K562 (cell line): ENCODE data around the gene GABRB1. TPM values are rescaled to one million over a fixed set of nuclear protein-coding genes. Genes with fewer than 3 reads are reported as not detected.

Experiments
- ATAC-seq: fragments of 200-7000 bp; cut with Tn5 transposase; 3 replicates; pipeline ENCODE4 v1.9.1; 2020; ENCODE audit warnings: moderate library complexity
- BruUV-seq: library from RNA; stranded (reverse); fragments of 400-500 nt; replicated peaks from 2 replicates; lab custom pipeline; 2021; lab: Mats Ljungman, UMichigan
- CTCF ChIA-PET: fragments of 300-600 bp; formaldehyde crosslinking; extraction: SDS; loops from one replicate; lab custom pipeline; 2021; ENCODE audit warnings: low intra/inter-chr PET ratio; lab: Yijun Ruan, JAX
- POLR2A ChIA-PET: fragments of 300-600, 350-650 bp; sonication (Branson Sonifier 250); formaldehyde crosslinking; extraction: SDS; loops from one replicate; lab custom pipeline; 2021; ENCODE audit warnings: antibody characterized with exemption, inconsistent platforms; lab: Yijun Ruan, JAX
- DNase-seq, 4 experiments: peaks; one replicate each; pipeline versions ENCODE4 v3.0.0 to v3.0.0-alpha.2; 2011 to 2018; ENCODE audit warnings: low spot score in 3 of 4, mixed read lengths in 3 of 4; ENCODE audit errors: extremely low read depth in 1 of 4
- FAIRE-seq: peaks from 2 replicates; lab custom pipeline; 2011; peaks lifted over from hg19 to GRCh38; lab: Jason Lieb, UNC
- H2AFZ ChIP-seq: 2 replicates; pipeline ENCODE4 v1.6.0; 2011; ENCODE audit warnings: low read depth, low read length, control low read depth, inconsistent platforms
- H3K27ac ChIP-seq: fragments of 200-600 bp; 3 replicates; pipeline ENCODE4 v1.8.0; 2011; ENCODE audit warnings: low read depth, mild to moderate bottlenecking, control low read depth, inconsistent platforms, low read length, moderate library complexity, mixed read lengths; ENCODE audit errors: extremely low read depth
- H3K27me3 ChIP-seq, 2 experiments: fragments of 300-600 bp in 1 of 2; 2 replicates in 1 of 2; 3 replicates in 1 of 2; pipeline versions ENCODE4 v1.6.0 to v1.8.0; 2011; ENCODE audit warnings: inconsistent platforms in 2 of 2, low read length in 2 of 2, mild to moderate bottlenecking in 1 of 2, mixed read lengths in 1 of 2, moderate library complexity in 1 of 2; ENCODE audit not compliant: control insufficient read depth in 2 of 2, insufficient read depth in 2 of 2
- H3K36me3 ChIP-seq: fragments of 300-600 bp; 3 replicates; pipeline ENCODE4 v1.8.0; 2011; ENCODE audit warnings: mild to moderate bottlenecking, low read length, inconsistent platforms; ENCODE audit not compliant: control insufficient read depth, insufficient read depth
- H3K4me1 ChIP-seq, 2 experiments: fragments of 200-600 bp in 1 of 2; replicated peaks in 1 of 2; 2 replicates in 1 of 2; 3 replicates in 1 of 2; pipeline versions ENCODE4 v1.5.1 to v1.8.0; 2011; ENCODE audit warnings: inconsistent platforms in 2 of 2, low read length in 2 of 2, mild to moderate bottlenecking in 1 of 2, mixed read lengths in 1 of 2, moderate library complexity in 1 of 2; ENCODE audit not compliant: control insufficient read depth in 2 of 2, insufficient read depth in 2 of 2
- H3K4me2 ChIP-seq: 2 replicates; pipeline ENCODE4 v1.6.1; 2011; ENCODE audit warnings: low read length, control low read depth, inconsistent platforms, mixed read lengths; ENCODE audit not compliant: insufficient read depth
- H3K4me3 ChIP-seq: fragments of 200-600 bp; sonication (generic), shearing (Covaris generic); 2 replicates; pipeline ENCODE4 v1.5.1; 2016; ENCODE audit warnings: control low read depth, inconsistent platforms
- H3K79me2 ChIP-seq: fragments of 200-600 bp; 3 replicates; pipeline ENCODE4 v1.8.0; 2011; ENCODE audit warnings: low read length, inconsistent platforms; ENCODE audit not compliant: control insufficient read depth, insufficient read depth
- H3K9ac ChIP-seq, 2 experiments: 2 replicates each; pipeline versions ENCODE4 v1.6.0 to v1.6.1; 2011; ENCODE audit warnings: low read depth in 2 of 2, low read length in 2 of 2, control low read depth in 1 of 2, inconsistent platforms in 1 of 2, mild to moderate bottlenecking in 1 of 2, mixed read lengths in 1 of 2; ENCODE audit not compliant: insufficient read depth in 1 of 2
- H3K9me1 ChIP-seq: one replicate; pipeline ENCODE4 v1.6.0; 2011; ENCODE audit warnings: inconsistent platforms, mild to moderate bottlenecking, low read length, moderate library complexity; ENCODE audit not compliant: control insufficient read depth, insufficient read depth
- H3K9me3 ChIP-seq: replicated peaks from 2 replicates; pipeline ENCODE4 v1.5.1; 2011; ENCODE audit warnings: low read depth, low read length, inconsistent platforms; ENCODE audit not compliant: control insufficient read depth, insufficient read depth
- H4K20me1 ChIP-seq: replicated peaks from 2 replicates; pipeline ENCODE4 v1.6.1; 2011; ENCODE audit warnings: low read length, inconsistent platforms, mixed read lengths; ENCODE audit not compliant: control insufficient read depth, insufficient read depth
- ATF7 ChIP-seq: fragments of 450-650 bp; IDR thresholded peaks from 2 replicates; pipeline ENCODE4 v1.7.1; 2014; ENCODE audit warnings: mild to moderate bottlenecking, moderate library complexity
- BCLAF1 ChIP-seq, 2 experiments: fragments of 450-650 bp in 1 of 2; IDR thresholded peaks; 2 replicates each; pipeline ENCODE4 v1.6.1; 2011 to 2017; ENCODE audit warnings: low read depth in 2 of 2, antibody characterized with exemption in 1 of 2, borderline replicate concordance in 1 of 2, low read length in 1 of 2, mild to moderate bottlenecking in 1 of 2, mixed read lengths in 1 of 2; ENCODE audit not compliant: control insufficient read depth in 1 of 2
- DACH1 ChIP-seq: fragments of 450-650 bp; IDR thresholded peaks from 2 replicates; pipeline ENCODE4 v1.6.1; 2018; ENCODE audit not compliant: partially characterized antibody
- ETS2 ChIP-seq: IDR thresholded peaks from 2 replicates; pipeline ENCODE4 v1.6.1; 2016; ENCODE audit warnings: borderline replicate concordance, missing genetic modification characterization, mild to moderate bottlenecking, moderate library complexity, missing compliant biosample characterization; ENCODE audit not compliant: poor library complexity, severe bottlenecking
- LARP7 ChIP-seq: fragments of 450-650 bp; IDR thresholded peaks from 2 replicates; pipeline ENCODE4 v1.6.1; 2016
- SAFB2 ChIP-seq: fragments of 200-400 bp; formaldehyde crosslinking; IDR thresholded peaks from 2 replicates; pipeline ENCODE4 v1.6.1; 2018; ENCODE audit warnings: borderline replicate concordance, low read length, low read depth, moderate library complexity; ENCODE audit not compliant: severe bottlenecking
- TSC22D4 ChIP-seq: fragments of 450-650 bp; IDR thresholded peaks from 2 replicates; pipeline ENCODE4 v1.6.1; 2016; ENCODE audit warnings: missing genetic modification characterization, missing biosample characterization, control low read depth
- USF2 ChIP-seq: sonication (generic); formaldehyde crosslinking; IDR thresholded peaks from 2 replicates; pipeline ENCODE4 v1.5.0; 2020; ENCODE audit warnings: missing genetic modification reagents
- ZFP30 ChIP-seq: fragments of 250-450 bp; sonication (Bioruptor Pico); IDR thresholded peaks from 2 replicates; pipeline ENCODE4 v1.8.0; 2022; ENCODE audit warnings: moderate library complexity, mild to moderate bottlenecking, inconsistent platforms, borderline replicate concordance
- ZNF436 ChIP-seq: fragments of 250-450, 450-650 bp; sonication (Bioruptor Pico); formaldehyde crosslinking; IDR thresholded peaks from 2 replicates; pipeline ENCODE4 v1.7.0; 2020; ENCODE audit warnings: mild to moderate bottlenecking
- ZNF699 ChIP-seq: fragments of 250-450 bp; sonication (Bioruptor Pico); IDR thresholded peaks from 2 replicates; pipeline ENCODE4 v1.8.0; 2021; ENCODE audit warnings: mild to moderate bottlenecking, moderate library complexity; ENCODE audit not compliant: insufficient replicate concordance
- ZNF79 ChIP-seq: fragments of 250-450 bp; sonication (Bioruptor Pico); IDR thresholded peaks from 2 replicates; pipeline ENCODE4 v1.4.0; 2020; ENCODE audit warnings: low read depth, mild to moderate bottlenecking, moderate library complexity
- WGBS: fragments of 100-300 bp; shearing (Covaris generic); methylation state at CpG from one replicate; pipeline ENCODE4 v1.1.6; 2016; ENCODE audit warnings: low coverage, mixed read lengths; ENCODE audit not compliant: insufficient coverage; ENCODE audit errors: missing lambda C conversion rate; 5-methylcytosine and 5-hydroxymethylcytosine counted together
- in situ Hi-C: fragments of 300-500 bp; cut with MboI; formaldehyde crosslinking; loops from 4 replicates; pipeline ENCODE4 v1.15.0; 2018; ENCODE audit warnings: inconsistent platforms, mixed read lengths
- intact Hi-C: fragments of 100-400 bp; cut with micrococcal nuclease; formaldehyde crosslinking; loops from 2 replicates; pipeline ENCODE4 v1.14.2; 2022
- polyA plus RNA-seq, 8 experiments: library from polyadenylated mRNA; depleted of rRNA in 4 of 8; stranded (reverse) in 5 of 8; unstranded in 3 of 8; fragments of >200 nt; fragmentation: Nextera tagmentation in 2 of 8; fragmentation: Illumina TruSeq in 1 of 8; extraction: Ambion mirVana in 2 of 8; extraction: Trizol in 1 of 8; gene quantifications; 2 replicates each; pipeline versions ENCODE4 v1.2.1 to v1.2.3, GENCODE V29; 2011 to 2014; ENCODE audit warnings: inconsistent platforms in 1 of 8, missing spikeins in 1 of 8
- total RNA-seq, 7 experiments: library from RNA; depleted of rRNA in 6 of 7; stranded (reverse); fragments of >200 nt in 6 of 7; fragmentation: Illumina TruSeq in 2 of 7; extraction: Trizol in 2 of 7; gene quantifications; 2 replicates each; pipeline versions ENCODE4 v1.2.1 to v1.2.3, GENCODE V29; 2011 to 2021; ENCODE audit warnings: low replicate concordance in 1 of 7

Gene GABRB1
- total and polyA plus RNA-seq, 9 of the 15 experiments (the other 6 are each of a cell fraction or from before 2014, with no cell fraction given) = not detected

- H3K79me2 ChIP-seq = no peaks in the 10 kb centered on the region
- in situ Hi-C loops = loop anchor here (25.0 kb wide), 1 partner anchor 554 kb away; no protein-coding TSS in a partner anchor
- no peak overlapping the region for H2AFZ ChIP-seq
- H3K9me3 ChIP-seq = no peaks in the 10 kb centered on the region
- no peak for FAIRE-seq
- H3K27ac ChIP-seq = no peak overlapping the region
- no peak overlapping the region for H3K4me2 ChIP-seq
- POLR2A ChIA-PET = interaction anchor here (0.9 kb wide), 1 partner anchor 12 kb away, joined by 3 read pairs; no protein-coding TSS in a partner anchor
- no peak for ATAC-seq
- H4K20me1 ChIP-seq = no peaks in the 10 kb centered on the region
- 2% methylated on average over 3 of the region's 3 CpGs for WGBS
- intact Hi-C loops = no loop called here
- no peaks in the 10 kb centered on the region for H3K27me3 ChIP-seq
- H3K4me3 ChIP-seq = no peak overlapping the region
- no peaks in the 10 kb centered on the region for H3K36me3 ChIP-seq
- H3K4me1 ChIP-seq = no peaks in the 10 kb centered on the region
- no peak overlapping the region for H3K9ac ChIP-seq
- no TSS peak for BruUV-seq
- TF ChIP-seq USF2 (no peak), DACH1 (no peak), ZFP30 (CRISPR knock-in tag) (no peak), ETS2 (no peak)
- TF ChIP-seq, all 486 proteins: peak for 0
- CTCF ChIA-PET = no interaction called here
- DNase-seq = no peak
- no peaks in the 10 kb centered on the region for H3K9me1 ChIP-seq
Measured at GRCh38 chr4:47391256-47391655, 359.9 kb downstream of the GABRB1 start.

GRCh38 chr4:47406408-47406807 lies 375.0 kb downstream of the GABRB1 start:
- no TSS peak for BruUV-seq
- H3K4me1 ChIP-seq = no peaks in the 10 kb centered on the region
- DNase-seq = no peak
- H3K9ac ChIP-seq = no peak overlapping the region
- no peak overlapping the region for H3K4me3 ChIP-seq
- no peak overlapping the region for H3K4me2 ChIP-seq
- no peak for FAIRE-seq
- in situ Hi-C loops (no loop called here), intact Hi-C loops (no loop called here)
- no peaks in the 10 kb centered on the region for H3K9me3 ChIP-seq
- H3K27me3 ChIP-seq = no peaks in the 10 kb centered on the region
- ATAC-seq = no peak
- no peaks in the 10 kb centered on the region for H4K20me1 ChIP-seq
- H3K36me3 ChIP-seq = no peaks in the 10 kb centered on the region
- POLR2A ChIA-PET = no interaction called here
- H3K9me1 ChIP-seq = no peaks in the 10 kb centered on the region
- no peaks in the 10 kb centered on the region for H3K79me2 ChIP-seq
- H2AFZ ChIP-seq = no peak overlapping the region
- CTCF ChIA-PET = no interaction called here
- no peak overlapping the region for H3K27ac ChIP-seq
- WGBS = 0% methylated on average over 2 of the region's 2 CpGs
- no peak for TF ChIP-seq SAFB2
- TF ChIP-seq BCLAF1 (IDR thresholded peaks at IDR 0.05; ENCODE audit: borderline replicate concordance in 1 of 2, control insufficient read depth in 1 of 2, low read depth in 2 of 2, low read length in 1 of 2) = no peak
- TF ChIP-seq LARP7 = no peak
- no peak for TF ChIP-seq ZNF699 (CRISPR knock-in tag)
- no peak for TF ChIP-seq ZNF79 (CRISPR knock-in tag)
- no peak for TF ChIP-seq TSC22D4 (tag)
- no peak for TF ChIP-seq ATF7
- no peak for TF ChIP-seq ZNF436 (CRISPR knock-in tag)
